Superior temporal gyrus (tissue), 1 donor: ENCODE data around the gene POLR1C.
"Not testable (repeated sequence)": the region's sequence is repeated elsewhere in the genome, so short reads cannot be mapped to it uniquely, and the experiment has no call there.

Experiments
- DNase-seq: peaks from one replicate; pipeline ENCODE4 v3.0.0-alpha.2; 2016; ENCODE audit errors: extremely low spot score

Gene POLR1C

GRCh38 chr6:43509984-43510826 lies 6.7 kb upstream of the POLR1C start, which contains the start of gene LRRC73:
Gene LRRC73, minus strand, starts transcription at chr6:43510346. Its CDS starts 561 bp downstream, at chr6:43509785.
- peak; percentile 80 for DNase-seq

GRCh38 chr6:43510827-43511163 lies 6.1 kb upstream of the POLR1C start:
- DNase-seq = no peak

GRCh38 chr6:43511824-43512415 lies 5.0 kb upstream of the POLR1C start:
- no peak for DNase-seq

GRCh38 chr6:43515808-43516207 lies 1.1 kb upstream of the POLR1C start:
- no peak for DNase-seq

GRCh38 chr6:43516367-43516696 lies 557 bp upstream of the POLR1C start:
- no peak for DNase-seq

GRCh38 chr6:43517505-43518357 lies 842 bp downstream of the POLR1C start:
- no peak for DNase-seq

- DNase-seq = no peak
Observed at GRCh38 chr6:43520097-43520496, 3.2 kb downstream of the POLR1C start.

GRCh38 chr6:43521836-43522235 lies 4.9 kb downstream of the POLR1C start:
- DNase-seq = no peak

GRCh38 chr6:43522547-43523261 lies 5.8 kb downstream of the POLR1C start:
- no peak for DNase-seq

GRCh38 chr6:43523284-43523683 lies 6.4 kb downstream of the POLR1C start:
- DNase-seq = no peak

- no peak for DNase-seq
Observed at GRCh38 chr6:43524483-43524961, 7.6 kb downstream of the POLR1C start.

GRCh38 chr6:43532201-43532600 lies 15.3 kb downstream of the POLR1C start:
- DNase-seq = no peak

- not testable (repeated sequence) for DNase-seq
Observed at GRCh38 chr6:43538986-43539385, 22.1 kb downstream of the POLR1C start.

- not testable (repeated sequence) for DNase-seq
Observed at GRCh38 chr6:43539409-43539808, 22.5 kb downstream of the POLR1C start.

- no peak for DNase-seq
Observed at GRCh38 chr6:43540507-43540906, 23.6 kb downstream of the POLR1C start.

- no peak for DNase-seq
Observed at GRCh38 chr6:43541774-43542471, 25.0 kb downstream of the POLR1C start.

GRCh38 chr6:43544461-43544860 lies 27.6 kb downstream of the POLR1C start:
- no peak for DNase-seq

- DNase-seq = no peak
Observed at GRCh38 chr6:43547222-43547621, 30.3 kb downstream of the POLR1C start.

GRCh38 chr6:43557620-43558019 lies 40.7 kb downstream of the POLR1C start:
- not testable (repeated sequence) for DNase-seq

GRCh38 chr6:43559328-43559727 lies 42.4 kb downstream of the POLR1C start:
- DNase-seq = no peak

GRCh38 chr6:43570876-43571441 lies 54.1 kb downstream of the POLR1C start:
- no peak for DNase-seq
